GM20431 (cell line): ENCODE measurements around the gene RGS6.

Source experiments
- in situ Hi-C: fragments of 300-500 bp; cut with MseI, MboI; formaldehyde crosslinking; loops from one replicate; pipeline ENCODE4 v1.15.0; 2020; ENCODE audit warnings: low sequenced_read_pairs; ENCODE audit not compliant: unreplicated experiment

RGS6 gene

DNA sequence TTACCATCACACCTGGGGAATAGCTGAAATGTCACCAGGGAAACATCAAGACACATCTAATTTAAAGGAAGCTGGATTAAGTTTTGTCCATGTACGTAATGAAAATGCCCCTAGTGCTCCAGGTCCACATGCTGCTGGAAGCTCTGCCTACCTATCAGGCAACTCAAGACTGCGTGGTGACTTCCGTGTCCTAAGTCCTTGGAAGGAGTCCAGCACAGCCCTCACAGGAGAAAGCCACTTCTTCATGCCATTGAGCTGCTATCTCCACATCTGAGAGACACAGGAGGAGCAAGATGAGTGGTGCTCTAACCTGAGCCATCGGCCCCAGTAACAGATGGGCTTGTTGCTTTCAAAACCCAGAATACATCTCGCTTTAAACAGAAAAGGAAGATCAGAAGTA, 645.3 kb downstream of the RGS6 start:
- in situ Hi-C loops, result no loop called here

DNA sequence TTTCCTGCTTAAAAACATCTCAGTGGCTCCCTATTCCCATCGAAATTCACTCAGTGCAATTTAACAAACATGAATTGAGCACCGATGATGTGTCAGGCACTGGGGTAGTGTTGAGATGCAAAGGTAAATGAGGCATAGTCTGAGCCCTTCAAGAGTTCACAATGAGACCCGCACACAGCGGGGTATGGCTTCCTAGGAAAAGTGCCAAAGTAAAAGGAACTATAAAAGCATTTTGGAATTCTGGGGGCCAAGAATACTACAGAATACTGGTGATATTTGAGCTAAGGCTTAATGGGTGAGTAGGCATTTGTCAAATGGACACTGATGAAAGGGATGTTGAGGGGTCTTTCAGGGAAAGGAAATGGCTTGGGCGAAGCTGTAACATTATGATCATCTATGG, 646.3 kb downstream of the RGS6 start:
- in situ Hi-C loops, result no loop called here

GRCh38 chr14:72582582-72582981, 650.4 kb downstream of the RGS6 start:
- in situ Hi-C loops, result no loop called here

DNA sequence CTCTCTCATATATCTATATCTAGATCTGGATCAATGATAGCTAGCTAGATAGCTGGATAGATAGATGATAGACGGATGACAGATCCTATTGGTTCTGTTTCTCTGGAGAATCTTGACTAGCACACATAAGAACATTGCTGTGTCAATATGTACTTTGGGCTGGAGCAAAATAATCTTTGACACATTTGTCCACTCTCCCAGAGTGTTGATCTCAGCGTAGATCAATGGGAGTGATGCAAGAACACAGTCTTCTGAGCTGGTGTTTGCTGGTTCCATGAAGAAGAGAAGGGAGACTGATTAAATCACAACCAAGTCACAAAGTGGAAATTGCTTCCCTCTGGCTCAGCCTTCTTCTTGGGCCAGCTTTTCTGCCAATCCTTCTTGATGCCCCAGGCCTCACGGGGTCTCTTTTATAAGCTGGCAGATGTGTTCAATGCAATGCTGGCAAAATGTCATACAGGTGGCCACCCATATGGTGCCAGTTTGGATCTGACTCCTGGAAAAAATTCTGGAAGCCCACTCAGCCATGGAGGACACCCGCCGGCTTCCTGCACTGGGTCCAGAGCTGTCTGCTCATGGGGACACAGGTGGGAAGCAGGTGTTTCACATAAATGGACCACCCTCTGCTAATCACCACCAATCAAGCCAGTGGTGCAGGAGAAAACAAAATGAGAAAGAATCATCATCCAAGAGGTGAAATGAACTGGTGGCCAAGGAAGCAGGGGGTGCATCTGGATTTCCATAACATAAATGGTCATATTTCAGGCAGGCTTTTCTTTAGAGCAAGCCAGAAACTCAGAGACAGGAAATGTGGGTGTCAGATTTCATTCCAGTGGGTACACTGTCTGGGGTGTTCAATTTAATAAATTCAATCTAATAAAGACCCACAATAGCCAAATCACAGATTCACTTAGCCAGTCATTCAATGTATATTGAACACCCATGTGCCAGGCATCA, 651.4 kb downstream of the RGS6 start:
- in situ Hi-C loops, result no loop called here

- in situ Hi-C loops, result no loop called here
These were observed 656.3 kb downstream of the RGS6 start for GRCh38 chr14:72588521-72588920.

- in situ Hi-C loops, result no loop called here
These were observed 657.4 kb downstream of the RGS6 start for GRCh38 chr14:72589652-72590051.

DNA sequence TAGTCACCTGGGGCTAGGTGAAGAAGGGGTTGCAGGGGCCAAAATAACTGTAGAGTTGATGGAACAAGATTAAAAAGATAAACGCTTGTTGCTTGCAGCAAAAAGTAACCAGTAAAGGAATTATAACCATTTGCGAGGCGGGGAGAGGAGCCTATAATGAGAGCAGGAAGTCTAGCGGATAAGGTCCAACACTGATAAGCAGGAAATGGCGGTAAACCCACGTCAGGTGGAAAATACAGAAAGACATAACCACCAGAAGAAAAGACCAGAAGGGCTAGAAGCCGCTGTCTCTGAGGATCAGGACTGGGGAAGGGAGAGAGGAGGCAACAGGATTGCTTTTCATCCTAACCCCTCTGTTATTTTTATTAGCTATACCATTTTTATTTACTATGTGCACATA, 658.3 kb downstream of the RGS6 start:
- in situ Hi-C loops, result no loop called here

DNA sequence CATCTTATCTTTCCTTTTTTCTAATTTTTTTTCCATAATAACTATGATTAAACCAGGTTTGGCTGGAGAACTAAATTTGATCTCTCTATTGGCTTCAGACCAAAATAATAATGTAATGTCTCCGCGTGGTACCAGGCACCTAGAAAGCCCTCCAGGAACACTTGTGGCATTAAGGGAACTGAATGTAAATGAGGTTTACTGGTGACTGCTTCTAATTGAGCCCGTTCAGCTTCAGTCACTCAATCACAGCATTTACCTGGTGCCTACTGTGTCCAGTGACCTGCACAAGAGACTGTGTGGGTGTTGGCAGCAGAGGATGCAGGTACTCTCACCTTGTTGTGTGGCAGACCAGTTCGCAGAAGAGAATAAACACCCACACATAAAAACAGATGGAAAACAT, 659.2 kb downstream of the RGS6 start:
- in situ Hi-C loops, result no loop called here

DNA sequence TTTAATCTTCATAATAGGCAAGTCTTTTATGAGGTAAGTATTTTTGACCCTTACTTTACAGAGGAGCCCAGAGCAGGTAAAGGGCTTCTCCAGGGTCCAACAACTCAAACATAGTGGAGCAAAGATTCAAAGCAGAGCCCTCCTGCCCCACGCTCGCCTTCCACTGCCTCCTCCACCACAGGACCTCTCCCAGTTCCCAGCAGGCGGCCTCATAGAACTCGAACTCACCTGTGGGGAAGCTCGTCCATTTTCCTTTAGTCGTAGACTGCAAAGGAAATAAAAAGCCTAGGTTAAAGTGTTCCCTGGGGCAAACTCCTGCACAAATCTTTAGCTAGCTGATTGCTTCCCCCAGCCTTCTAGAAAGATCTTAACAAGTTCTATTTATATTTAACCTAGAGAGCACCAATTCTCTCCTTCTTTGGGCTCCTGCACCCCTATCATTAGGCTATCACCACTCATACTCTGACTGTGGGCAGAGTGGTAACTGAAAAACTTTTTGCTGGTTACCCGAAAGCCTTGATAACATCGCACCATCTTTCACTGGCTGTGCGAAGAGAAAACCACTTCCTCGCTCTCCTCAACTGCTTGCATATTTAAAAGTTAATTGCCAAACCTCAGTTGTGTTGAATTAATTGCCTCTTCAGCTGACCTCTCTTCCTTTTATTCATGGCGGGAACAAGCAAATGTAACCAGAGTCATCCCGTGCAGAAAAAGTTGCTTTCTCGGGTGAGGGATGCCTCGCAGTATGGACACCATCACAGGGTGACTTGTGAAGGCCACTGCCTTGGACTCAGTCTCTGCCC, 662.1 kb downstream of the RGS6 start:
- in situ Hi-C loops, result no loop called here

DNA sequence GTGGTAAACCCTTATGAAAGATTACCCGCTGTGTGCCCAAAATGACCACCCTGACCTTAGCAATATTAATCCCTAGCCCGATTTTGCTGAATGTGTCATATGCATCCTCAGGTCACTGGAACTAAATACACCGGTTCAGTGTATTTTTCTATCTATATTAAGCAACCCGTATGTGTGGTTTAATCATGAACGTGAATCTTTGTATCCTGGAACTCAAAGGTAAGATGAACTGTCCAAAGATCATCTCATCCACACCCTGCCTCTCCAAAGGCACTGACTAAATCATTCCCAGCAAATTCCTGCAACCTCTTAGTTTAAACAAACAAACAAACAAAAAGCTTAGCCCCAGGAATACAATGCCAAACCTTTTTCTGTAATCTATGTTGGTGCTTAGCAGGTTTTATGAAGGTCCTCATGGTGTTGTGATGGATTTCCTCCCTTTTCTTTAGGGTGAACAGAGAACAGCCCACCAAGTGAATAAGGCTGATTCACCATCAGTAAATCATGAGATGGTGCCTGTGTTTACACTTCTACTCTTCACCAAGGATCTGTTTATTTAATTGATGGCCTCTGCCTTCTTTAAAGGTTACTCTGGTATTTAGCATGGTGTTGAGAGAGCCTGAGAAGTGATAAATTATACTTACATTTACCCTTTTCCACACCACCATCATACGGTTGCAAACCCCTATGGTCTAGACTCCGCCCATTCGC, 663.1 kb downstream of the RGS6 start:
- in situ Hi-C loops, result no loop called here

- in situ Hi-C loops, result no loop called here
These were observed 665.3 kb downstream of the RGS6 start for GRCh38 chr14:72597252-72598233.

DNA sequence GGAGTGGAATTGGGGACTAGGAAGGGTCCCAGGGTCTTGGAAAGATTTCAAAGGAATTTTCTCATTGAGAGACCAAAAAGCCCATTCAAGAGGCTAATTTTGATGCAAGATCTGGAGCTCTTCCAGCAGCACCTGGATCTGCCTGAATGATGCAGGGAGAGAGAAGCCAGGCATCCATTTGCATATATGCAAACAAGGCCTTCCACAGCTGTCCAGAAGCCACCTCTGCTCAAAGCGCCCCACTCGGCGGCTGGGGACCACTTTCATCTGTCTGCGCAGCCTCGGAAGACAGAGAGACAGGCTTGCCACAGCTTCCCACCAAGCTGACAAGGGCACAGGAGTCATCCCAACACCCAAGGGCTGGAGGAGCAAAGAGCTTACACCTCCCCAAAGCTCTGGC, 666.1 kb downstream of the RGS6 start:
- in situ Hi-C loops, result no loop called here

GRCh38 chr14:72599579-72600470, 667.6 kb downstream of the RGS6 start:
- in situ Hi-C loops, result no loop called here

- in situ Hi-C loops, result no loop called here
These were observed 668.5 kb downstream of the RGS6 start for GRCh38 chr14:72600551-72601330.

DNA sequence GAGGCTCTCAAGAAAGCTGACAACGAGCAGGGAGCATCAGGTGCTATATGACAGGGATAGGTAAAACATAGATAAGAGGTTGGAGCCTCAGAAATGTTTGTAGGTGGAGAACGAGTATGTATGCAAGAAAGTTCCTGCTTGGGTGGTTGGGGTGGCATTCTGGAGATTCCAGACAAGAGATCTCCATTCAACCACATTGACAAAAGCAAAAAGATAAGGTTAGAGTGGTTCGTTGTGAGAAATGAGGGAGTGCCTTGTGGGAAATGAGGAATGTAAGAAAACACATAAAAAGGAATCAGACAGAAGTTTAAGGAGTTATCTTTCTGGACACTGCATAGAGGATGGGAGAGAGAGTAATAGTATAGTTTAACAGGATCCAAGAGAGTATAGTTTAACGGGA, 671.4 kb downstream of the RGS6 start:
- in situ Hi-C loops, result no loop called here

- in situ Hi-C loops, result no loop called here
These were observed 671.9 kb downstream of the RGS6 start for GRCh38 chr14:72604133-72604532.

GRCh38 chr14:72605096-72605920, 673.1 kb downstream of the RGS6 start:
- in situ Hi-C loops, result no loop called here
